Karpas-422 (cell line): ENCODE data around the gene CTRB1. TPM values are rescaled to one million over a fixed set of nuclear protein-coding genes. Genes with fewer than 3 reads are reported as not detected.

Experiments used
- DNase-seq: peaks from one replicate; pipeline ENCODE4 v3.0.0-alpha.2; 2015
- H2AFZ ChIP-seq: fragments of 200-600 bp; sonication (generic); 2 replicates; pipeline ENCODE4 v1.6.1; 2014; ENCODE audit warnings: antibody characterized with exemption, low read length, mixed read lengths
- H3K27ac ChIP-seq: fragments of 200-600 bp; sonication (generic); 2 replicates; pipeline ENCODE4 v1.5.1; 2014; ENCODE audit warnings: mild to moderate bottlenecking, low read length, moderate library complexity
- H3K27me3 ChIP-seq: fragments of 200-600 bp; sonication (generic); 2 replicates; pipeline ENCODE4 v1.6.1; 2014; ENCODE audit warnings: low read length, mixed read lengths
- H3K36me3 ChIP-seq: fragments of 200-600 bp; sonication (generic); 2 replicates; pipeline ENCODE4 v1.6.1; 2014; ENCODE audit warnings: low read length, mixed read lengths; ENCODE audit not compliant: insufficient read depth
- H3K4me1 ChIP-seq: fragments of 200-600 bp; sonication (generic); 2 replicates; pipeline ENCODE4 v1.6.1; 2014; ENCODE audit warnings: mild to moderate bottlenecking, low read length, mixed read lengths
- H3K4me2 ChIP-seq: fragments of 200-600 bp; sonication (generic); 2 replicates; pipeline ENCODE4 v1.6.1; 2014; ENCODE audit warnings: low read length, low read depth, mild to moderate bottlenecking; ENCODE audit not compliant: poor library complexity, severe bottlenecking
- H3K4me3 ChIP-seq: fragments of 200-600 bp; sonication (generic); 2 replicates; pipeline ENCODE4 v1.5.1; 2014; ENCODE audit warnings: mild to moderate bottlenecking, antibody characterized with exemption, low read length, mixed read lengths
- H3K79me2 ChIP-seq: fragments of 200-600 bp; sonication (generic); 2 replicates; pipeline ENCODE4 v1.6.1; 2014; ENCODE audit warnings: mild to moderate bottlenecking, low read length, mixed read lengths
- H3K9ac ChIP-seq: fragments of 200-600 bp; sonication (generic); 2 replicates; pipeline ENCODE4 v1.6.0; 2014; ENCODE audit warnings: low read length
- H3K9me2 ChIP-seq: fragments of 200-600 bp; sonication (generic), shearing (Covaris generic); replicated peaks from 2 replicates; pipeline ENCODE4 v1.6.0; 2014; ENCODE audit warnings: mild to moderate bottlenecking, low read length, moderate library complexity; ENCODE audit not compliant: insufficient read depth
- H3K9me3 ChIP-seq: fragments of 300-700, 200-600 bp; sonication (generic); 2 replicates; pipeline ENCODE4 v1.6.1; 2014; ENCODE audit warnings: low read length, mixed read lengths
- H4K20me1 ChIP-seq: fragments of 200-600 bp; sonication (generic); 2 replicates; pipeline ENCODE4 v1.6.1; 2014; ENCODE audit warnings: mild to moderate bottlenecking, antibody characterized with exemption, low read length, low read depth; ENCODE audit not compliant: insufficient read depth
- total RNA-seq: library from RNA; depleted of rRNA; stranded (reverse); fragments of >200 nt; shearing (Covaris generic); gene quantifications from 2 replicates; pipeline ENCODE4 v1.2.3, GENCODE V29; 2014; ENCODE audit warnings: low replicate concordance

Gene CTRB1
- total RNA-seq, 1 experiment from 2014 or later: not detected

DNA sequence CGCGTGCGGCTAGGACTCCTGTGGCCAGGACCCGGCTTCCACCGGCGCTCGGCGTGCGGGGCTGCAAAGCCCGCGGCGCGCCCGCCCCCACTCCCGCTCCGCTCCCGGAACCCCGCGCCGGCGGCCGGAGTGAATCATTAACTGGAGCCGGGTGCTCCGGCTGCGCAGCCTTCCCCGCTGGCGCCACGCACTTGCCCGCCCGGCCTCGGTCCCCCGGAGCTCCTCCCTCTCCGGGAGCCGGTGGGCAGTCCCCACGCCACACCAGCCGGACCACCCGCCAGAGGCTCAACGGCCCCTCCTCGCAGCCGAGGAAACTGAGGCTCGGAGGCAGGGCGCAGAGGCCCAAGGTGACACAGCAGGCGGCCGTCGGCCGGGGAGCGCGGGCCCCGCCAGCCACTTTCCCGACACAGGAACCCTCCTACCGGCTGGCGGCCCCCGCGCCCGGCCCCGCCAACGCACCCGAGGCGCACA lies 32.1 kb downstream of the CTRB1 start:
- Histone ChIP-seq H3K9ac (peak overlapping the region; percentile 81), H3K4me2 (peak overlapping the region; percentile 94), H3K27me3 (no peaks in the 10 kb centered on the region), H2AFZ (peak overlapping the region; percentile 81; the same call in 1 of the 2 replicates), H3K9me3 (no peaks in the 10 kb centered on the region), H3K4me1 (peaks cover 27% of the 10 kb centered on the region), H3K79me2 (peaks cover 50% of the 10 kb centered on the region), H4K20me1 (peaks cover 35% of the 10 kb centered on the region), H3K27ac (no peak overlapping the region), H3K36me3 (no peaks in the 10 kb centered on the region), H3K4me3 (peak overlapping the region; percentile 95), H3K9me2 (no peaks in the 10 kb centered on the region)
- DNase-seq: peak; percentile 58

DNA sequence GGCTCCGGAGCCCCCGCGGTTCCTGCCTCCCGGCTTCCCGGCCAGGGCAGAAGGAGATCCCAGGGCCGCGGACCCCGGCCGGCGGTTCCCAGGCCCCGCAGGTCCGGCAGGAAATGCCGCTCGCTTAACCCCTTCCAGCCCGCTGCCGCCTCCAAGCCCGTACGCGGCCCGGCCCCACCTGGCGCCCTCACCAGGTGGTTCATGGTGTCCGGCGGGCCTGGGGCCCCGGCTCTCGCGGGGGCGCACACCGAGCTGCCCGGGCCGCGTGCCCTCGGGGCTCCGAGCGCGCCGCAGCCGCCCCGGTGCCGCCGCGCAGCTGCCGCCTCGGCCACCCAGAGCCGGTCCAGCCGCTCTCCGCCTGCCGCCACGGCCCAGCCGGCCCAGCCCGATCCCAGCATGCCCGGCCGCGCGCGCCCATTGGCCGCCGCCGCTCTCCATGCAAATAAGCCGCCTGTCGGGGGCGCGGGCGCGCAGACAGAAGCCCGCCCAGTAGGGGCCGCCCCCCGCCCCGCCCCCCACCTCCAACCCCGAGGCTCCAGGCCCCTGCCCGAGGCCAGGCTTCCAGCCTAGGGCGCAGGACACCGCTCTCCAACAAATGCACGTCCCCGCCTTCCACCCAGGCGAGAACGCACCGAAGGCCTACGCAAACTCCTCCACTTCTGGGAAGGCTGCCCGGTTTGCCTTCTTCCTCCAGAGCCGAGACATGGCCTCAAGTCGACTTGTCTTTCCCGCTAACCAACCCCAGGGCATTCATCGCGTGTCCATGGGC lies 32.7 kb downstream of the CTRB1 start, which contains the start of gene BCAR1:
Gene BCAR1 (minus strand): TSS at position 345 of the 769 bp plus-strand sequence. CDS start 142 bp downstream, at position 203.
- DNase-seq: peak; percentile 91
- H3K4me1 ChIP-seq: peaks cover 22% of the 10 kb centered on the region
- no peaks in the 10 kb centered on the region for H3K27me3 ChIP-seq
- peaks cover 45% of the 10 kb centered on the region for H3K79me2 ChIP-seq
- H3K9me3 ChIP-seq: no peaks in the 10 kb centered on the region
- no peak within 1 kb of the TSS for H3K27ac ChIP-seq
- no peaks in the 10 kb centered on the region for H3K36me3 ChIP-seq
- H4K20me1 ChIP-seq: peaks cover 37% of the 10 kb centered on the region
- peak within 1 kb of the TSS; percentile 81 for H3K9ac ChIP-seq
- peak within 1 kb of the TSS; percentile 94 for H3K4me2 ChIP-seq
- H3K4me3 ChIP-seq: peak within 1 kb of the TSS; percentile 95
- no peaks in the 10 kb centered on the region for H3K9me2 ChIP-seq
- H2AFZ ChIP-seq: peak within 1 kb of the TSS; percentile 81; the same call in 1 of the 2 replicates

DNA sequence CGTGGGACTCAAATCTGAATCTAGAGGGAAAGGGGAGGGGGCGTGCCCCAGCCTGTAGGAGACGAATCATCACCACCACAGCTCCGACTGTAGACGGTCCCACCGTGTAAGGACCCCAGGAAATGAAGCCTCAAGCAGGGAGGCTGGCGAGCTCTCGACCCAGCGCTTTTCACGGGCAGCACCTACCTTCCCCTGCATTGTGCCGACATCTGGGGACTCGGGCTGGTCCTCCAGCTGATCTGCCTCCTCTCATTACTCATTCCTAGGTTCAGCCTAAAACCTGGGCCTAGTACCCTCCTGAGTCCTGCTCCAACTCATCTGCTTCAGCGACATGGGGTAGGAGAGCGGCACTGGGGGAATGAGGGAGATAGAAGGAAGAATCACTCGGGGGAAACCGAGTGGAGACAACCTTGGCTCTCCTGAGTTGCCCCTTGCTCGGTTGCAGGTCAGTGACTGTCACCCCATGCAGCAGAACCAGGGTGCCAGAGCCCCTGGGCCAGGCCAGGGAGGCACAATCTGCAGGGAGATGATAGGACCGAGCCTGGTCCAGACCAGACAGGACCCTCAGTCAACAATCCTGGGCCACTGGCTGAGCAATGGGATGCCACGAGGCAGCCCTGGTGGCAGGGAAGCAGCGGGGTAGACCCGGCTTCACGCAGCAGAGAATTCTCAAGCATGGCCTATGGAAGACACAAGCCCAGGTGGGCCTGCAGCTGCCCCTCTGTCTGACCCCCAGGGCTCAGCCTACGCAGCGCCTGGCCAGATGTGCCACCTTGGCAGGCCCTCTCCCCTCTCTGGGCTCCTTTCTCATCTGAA lies 33.5 kb downstream of the CTRB1 start:
- Histone ChIP-seq H3K27me3 (no peaks in the 10 kb centered on the region), H2AFZ (no peak overlapping the region), H4K20me1 (peaks cover 37% of the 10 kb centered on the region), H3K79me2 (peaks cover 37% of the 10 kb centered on the region), H3K9me3 (no peaks in the 10 kb centered on the region), H3K9me2 (no peaks in the 10 kb centered on the region), H3K4me1 (peaks cover 22% of the 10 kb centered on the region), H3K4me3 (peak overlapping the region; percentile 28; the same call in 1 of the 2 replicates), H3K27ac (no peak overlapping the region), H3K36me3 (no peaks in the 10 kb centered on the region), H3K9ac (peak overlapping the region; percentile 48), H3K4me2 (peak overlapping the region; percentile 31)
- no peak for DNase-seq

DNA sequence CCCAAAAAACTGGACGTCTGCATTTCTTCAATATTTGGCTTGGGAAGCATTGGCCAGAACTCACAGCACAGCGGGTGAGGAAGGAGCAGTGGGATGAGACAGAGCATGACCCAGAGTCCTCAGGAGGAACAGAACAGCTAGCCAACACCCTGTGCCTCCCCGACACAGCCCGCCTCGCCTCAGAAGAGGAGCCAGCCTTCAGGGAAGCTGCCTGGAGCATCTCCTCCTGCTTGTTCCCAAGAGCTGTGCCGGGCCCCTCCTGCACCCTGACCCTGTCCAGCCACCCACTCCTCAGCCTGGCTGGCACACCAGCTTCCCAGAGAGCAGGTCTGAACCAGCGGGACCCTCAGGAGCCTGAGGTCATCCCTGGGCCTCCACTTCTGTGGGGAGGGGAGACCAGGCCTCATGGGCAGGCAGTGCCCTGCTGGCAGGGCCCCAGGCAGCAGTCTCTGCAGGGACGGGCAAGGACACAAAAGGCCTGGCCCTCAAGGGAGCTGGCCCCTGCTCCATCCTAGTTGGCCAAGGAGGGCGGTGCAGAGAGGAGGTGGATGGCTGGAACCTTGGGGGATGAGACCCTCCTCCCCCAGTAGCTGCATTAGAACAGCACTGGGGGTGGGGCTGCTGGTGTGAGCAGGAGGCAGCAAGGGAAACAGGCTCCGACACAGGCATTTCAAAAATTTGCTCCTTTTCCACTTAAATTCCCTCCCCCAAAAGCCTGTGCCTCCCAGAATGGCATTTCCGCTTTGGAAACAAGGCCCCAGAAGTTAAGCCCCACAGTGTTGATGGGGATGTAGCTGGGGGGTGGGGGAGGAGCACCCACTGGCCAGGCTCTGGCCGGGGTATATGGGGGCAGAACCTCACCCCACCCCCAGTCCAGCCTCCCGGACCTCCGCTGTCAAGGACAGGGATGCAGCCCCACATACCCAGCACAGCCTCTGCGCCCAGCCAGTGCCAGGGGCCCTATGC lies 34.4 kb downstream of the CTRB1 start:
- H3K27ac ChIP-seq: no peak overlapping the region
- H3K36me3 ChIP-seq: no peaks in the 10 kb centered on the region
- H3K79me2 ChIP-seq: peaks cover 27% of the 10 kb centered on the region
- peaks cover 22% of the 10 kb centered on the region for H3K4me1 ChIP-seq
- no peaks in the 10 kb centered on the region for H3K9me3 ChIP-seq
- no peak overlapping the region for H3K4me3 ChIP-seq
- DNase-seq: no peak
- H4K20me1 ChIP-seq: peaks cover 37% of the 10 kb centered on the region
- H3K9me2 ChIP-seq: no peaks in the 10 kb centered on the region
- no peak overlapping the region for H2AFZ ChIP-seq
- no peak overlapping the region for H3K4me2 ChIP-seq
- no peaks in the 10 kb centered on the region for H3K27me3 ChIP-seq
- no peak overlapping the region for H3K9ac ChIP-seq

DNA sequence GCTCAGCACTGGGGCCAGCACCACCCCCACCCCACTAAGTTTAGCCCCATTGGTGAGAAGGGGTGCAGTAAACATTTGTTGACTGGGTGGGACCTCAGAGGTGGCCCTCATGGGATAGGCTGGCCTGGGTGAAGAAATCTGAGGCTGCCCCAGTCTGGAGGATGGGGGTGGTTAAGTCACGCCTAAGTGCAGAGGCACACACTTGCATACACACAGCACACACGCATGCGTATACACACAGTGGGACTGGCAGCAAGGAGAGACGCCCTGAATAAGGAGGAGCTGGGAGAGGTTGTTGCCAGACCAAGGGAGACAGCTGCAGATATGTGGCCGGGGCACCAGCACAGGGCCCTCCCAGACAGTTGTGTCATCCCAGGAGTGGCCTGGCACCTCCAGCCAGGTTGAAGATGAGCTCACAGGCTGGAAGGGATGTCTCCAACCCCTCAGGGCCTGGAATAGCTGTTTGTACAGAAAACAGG lies 35.6 kb downstream of the CTRB1 start:
- Histone ChIP-seq H3K36me3 (no peaks in the 10 kb centered on the region), H2AFZ (no peak overlapping the region), H4K20me1 (peaks cover 42% of the 10 kb centered on the region), H3K9me3 (no peaks in the 10 kb centered on the region), H3K4me3 (no peak overlapping the region), H3K27ac (no peak overlapping the region), H3K9ac (no peak overlapping the region), H3K9me2 (no peaks in the 10 kb centered on the region), H3K4me1 (peaks cover 22% of the 10 kb centered on the region), H3K27me3 (no peaks in the 10 kb centered on the region), H3K79me2 (peaks cover 15% of the 10 kb centered on the region), H3K4me2 (no peak overlapping the region)
- peak; percentile 54 for DNase-seq

DNA sequence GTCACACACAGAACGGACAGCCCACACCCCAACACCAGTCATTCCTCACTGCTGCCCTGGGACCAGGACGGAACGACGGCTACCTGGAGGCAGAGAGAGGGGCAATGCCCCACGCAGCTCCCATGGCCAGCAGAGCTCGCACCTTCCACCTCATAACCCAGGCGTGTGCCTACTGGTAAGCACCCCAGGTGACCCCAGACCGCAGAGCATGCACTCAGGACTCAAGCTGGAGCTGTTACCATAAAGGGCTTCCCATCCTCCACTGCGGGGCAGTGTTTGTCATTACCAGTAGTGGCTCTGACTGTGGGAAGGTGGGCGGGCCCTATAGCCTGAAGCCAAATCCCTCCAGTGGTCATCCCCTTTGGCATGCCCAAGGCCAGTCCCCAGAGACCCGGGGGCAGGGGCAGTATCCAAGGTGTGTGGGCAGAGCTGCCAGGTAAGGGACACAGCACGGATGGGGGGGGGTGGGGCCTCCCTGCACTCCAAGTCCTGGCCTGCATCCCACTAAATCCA lies 37.3 kb downstream of the CTRB1 start:
- peaks cover 29% of the 10 kb centered on the region for H4K20me1 ChIP-seq
- no peaks in the 10 kb centered on the region for H3K9me2 ChIP-seq
- peaks cover 10% of the 10 kb centered on the region for H3K4me1 ChIP-seq
- H3K9me3 ChIP-seq: no peaks in the 10 kb centered on the region
- no peaks in the 10 kb centered on the region for H3K79me2 ChIP-seq
- H3K36me3 ChIP-seq: no peaks in the 10 kb centered on the region
- no peak overlapping the region for H3K4me2 ChIP-seq
- DNase-seq: no peak
- no peak overlapping the region for H3K9ac ChIP-seq
- H3K27me3 ChIP-seq: no peaks in the 10 kb centered on the region
- H3K27ac ChIP-seq: no peak overlapping the region
- no peak overlapping the region for H3K4me3 ChIP-seq
- no peak overlapping the region for H2AFZ ChIP-seq

DNA sequence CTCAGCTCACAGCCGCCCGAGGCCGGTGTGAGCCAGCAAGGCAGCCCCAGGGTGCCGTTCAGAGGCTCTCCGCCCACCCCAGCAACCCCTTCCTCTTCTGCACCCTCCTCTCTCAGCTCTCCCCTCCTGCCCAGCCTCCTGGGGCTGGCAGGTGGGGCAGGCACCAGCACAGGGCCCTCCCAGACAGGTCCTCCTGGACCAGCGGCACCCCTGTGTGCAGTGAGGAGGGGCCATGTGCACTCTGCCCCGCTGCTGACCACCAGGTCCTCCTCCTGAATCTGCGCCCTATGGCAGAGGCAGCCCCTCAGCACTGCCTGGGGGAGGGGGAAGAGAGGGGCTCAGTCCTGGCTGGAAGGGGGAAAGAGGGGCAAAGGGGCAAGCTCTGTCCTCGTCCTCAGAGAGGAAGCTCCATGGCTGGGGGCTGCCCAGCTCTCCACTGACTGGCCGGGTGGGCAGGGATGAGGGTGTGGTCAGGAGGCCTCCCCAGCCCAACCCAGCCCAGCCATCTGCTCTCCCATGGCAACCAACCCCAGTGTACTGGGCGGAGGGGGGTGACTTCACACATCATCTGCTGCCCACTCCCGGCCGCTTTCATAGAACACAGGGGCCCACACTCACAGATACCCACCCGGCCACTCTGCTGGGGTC lies 38.0 kb downstream of the CTRB1 start:
- DNase-seq: no peak
- Histone ChIP-seq H3K9ac (no peak overlapping the region), H3K4me3 (no peak overlapping the region), H3K79me2 (no peaks in the 10 kb centered on the region), H4K20me1 (peaks cover 29% of the 10 kb centered on the region), H3K36me3 (no peaks in the 10 kb centered on the region), H3K27me3 (no peaks in the 10 kb centered on the region), H3K27ac (no peak overlapping the region), H2AFZ (no peak overlapping the region), H3K4me1 (peaks cover 8% of the 10 kb centered on the region), H3K4me2 (no peak overlapping the region), H3K9me2 (no peaks in the 10 kb centered on the region), H3K9me3 (no peaks in the 10 kb centered on the region)
